Natural killer cell (primary cell): ENCODE data around the gene ACER1. TPM values are rescaled to one million over a fixed set of nuclear protein-coding genes. Genes with fewer than 3 reads are reported as not detected.

Experiments
- ATAC-seq, 3 donors: fragments of 150-1000 bp in 2 of 3; fragments of 200-7000 bp in 1 of 3; cut with Tn5 transposase; 1 replicate in 1 of 3; 2 replicates in 2 of 3; pipeline ENCODE4 v1.10.0; 2021; ENCODE audit warnings: mild to moderate bottlenecking in 2 of 3, moderate library complexity in 2 of 3
- DNase-seq, 2 donors: peaks; one replicate each; pipeline versions ENCODE4 v3.0.0 to v3.0.0-alpha.2; 2013 to 2021; ENCODE audit warnings: mixed read lengths in 1 of 2
- H3K27ac ChIP-seq: one replicate; pipeline ENCODE4 v1.5.1; 2013; ENCODE audit warnings: mild to moderate bottlenecking, low read length
- H3K27me3 ChIP-seq: one replicate; pipeline ENCODE4 v1.6.1; 2013; ENCODE audit warnings: low read length; ENCODE audit not compliant: control insufficient read depth, insufficient read depth
- H3K36me3 ChIP-seq: one replicate; pipeline ENCODE4 v1.6.1; 2013; ENCODE audit warnings: low read length; ENCODE audit not compliant: control insufficient read depth, insufficient read depth
- H3K4me1 ChIP-seq: one replicate; pipeline ENCODE4 v1.6.1; 2013; ENCODE audit warnings: low read length; ENCODE audit not compliant: control insufficient read depth, insufficient read depth
- H3K4me3 ChIP-seq: one replicate; pipeline ENCODE4 v1.5.1; 2013; ENCODE audit warnings: low read length
- H3K9me3 ChIP-seq: one replicate; pipeline ENCODE4 v1.6.1; 2013; ENCODE audit warnings: low read length; ENCODE audit not compliant: control insufficient read depth, insufficient read depth
- H3K27ac Mint-ChIP-seq, 2 donors: one replicate each; pipeline ENCODE4 v1.8.0; 2022; ENCODE audit warnings: mild to moderate bottlenecking in 2 of 2, mixed read lengths in 2 of 2, moderate library complexity in 1 of 2
- H3K27me3 Mint-ChIP-seq, 2 donors: one replicate each; pipeline ENCODE4 v1.8.0; 2022; ENCODE audit warnings: low read depth in 2 of 2, mixed read lengths in 2 of 2
- H3K36me3 Mint-ChIP-seq: one replicate; pipeline ENCODE4 v1.8.0; 2022; ENCODE audit warnings: mixed read lengths
- H3K4me1 Mint-ChIP-seq, 2 donors: one replicate each; pipeline ENCODE4 v1.8.0; 2022; ENCODE audit warnings: mixed read lengths in 2 of 2
- H3K4me3 Mint-ChIP-seq: one replicate; pipeline ENCODE4 v1.8.0; 2022; ENCODE audit warnings: mild to moderate bottlenecking, moderate library complexity, mixed read lengths
- H3K9me3 Mint-ChIP-seq, 2 donors: one replicate each; pipeline ENCODE4 v1.8.0; 2022; ENCODE audit warnings: mixed read lengths in 2 of 2
- WGBS: methylation state at CpG from one replicate; pipeline ENCODE4 v1.1.7; 2013; ENCODE audit warnings: missing lambda C conversion rate; ENCODE audit not compliant: insufficient coverage; 5-methylcytosine and 5-hydroxymethylcytosine counted together
- intact Hi-C: fragments of 100-400 bp; cut with micrococcal nuclease; formaldehyde crosslinking; loops from one replicate; pipeline ENCODE4 v1.14.2; 2022
- total RNA-seq, 4 donors: library from RNA; stranded (reverse); fragments of 120-200 nt in 1 of 4; gene quantifications; one replicate each; pipeline versions ENCODE4 v1.2.3 to v1.2.4, GENCODE V29; 2013 to 2022
- TF ChIP-seq, protein P1 (sequence below): fragments of 200-600 bp; IDR thresholded peaks from one replicate; pipeline ENCODE4 v1.8.0; 2022; ENCODE audit warnings: antibody characterized with exemption

Gene ACER1
- total RNA-seq, 3 donors from 2014 or later (not counting 1 experiment from before 2014, with no cell fraction given): 0.25 to 0.35 TPM; not detected in 1

DNA sequence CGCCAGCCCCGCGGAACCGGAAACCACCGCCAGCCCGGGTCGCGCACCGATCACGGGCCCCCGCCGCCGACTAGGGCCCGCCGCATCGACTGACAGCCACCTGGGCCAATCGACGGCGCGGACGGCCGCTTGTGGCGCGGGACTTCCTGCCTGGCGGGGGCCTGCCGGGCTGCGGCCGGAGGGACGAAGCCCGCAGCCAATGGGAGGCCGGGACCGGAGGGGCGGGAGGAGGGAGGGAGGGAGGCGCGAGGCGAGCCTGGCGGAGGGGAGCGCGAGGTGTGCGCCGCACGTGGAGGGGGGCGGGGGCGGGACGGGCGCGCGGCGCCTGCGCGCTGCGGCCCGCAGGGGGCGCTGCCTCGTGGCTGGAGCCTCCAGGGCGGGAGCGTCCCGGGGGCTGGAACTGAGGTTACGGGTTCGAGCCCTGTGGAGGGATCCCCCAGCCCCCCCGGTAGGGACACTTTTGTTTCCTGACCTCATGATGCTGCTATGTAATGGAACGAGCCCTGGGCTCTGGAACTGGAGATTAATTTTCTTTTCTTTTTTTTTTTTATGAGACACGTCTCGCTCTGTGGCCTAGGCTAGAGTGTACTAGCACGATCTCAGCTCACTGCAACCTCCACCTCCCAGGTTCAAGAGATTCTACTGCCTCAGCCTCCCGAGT lies 53.4 kb downstream of the ACER1 start, which contains the start of gene MLLT1:
Gene MLLT1 (minus strand): TSS at position 45 of the 661 bp plus-strand sequence. CDS start 191 bp downstream, outside the sequence.
- intact Hi-C loops: loop anchor here (2.0 kb wide), 1 partner anchor 583 kb away; no protein-coding TSS in a partner anchor
- H3K9me3 ChIP-seq: no peaks in the 10 kb centered on the region
- no peaks in the 10 kb centered on the region for H3K9me3 Mint-ChIP-seq
- DNase-seq (peak; percentile 95 to 96), ATAC-seq (peak; percentile 94 to 96 (median 95))
- H3K4me3 ChIP-seq: peak within 1 kb of the TSS; percentile 54
- H3K27me3 ChIP-seq: no peaks in the 10 kb centered on the region
- peak within 1 kb of the TSS; percentile 95 for H3K4me3 Mint-ChIP-seq
- peaks cover 33 to 40% of the 10 kb centered on the region in 2 donors for H3K4me1 Mint-ChIP-seq
- no peaks in the 10 kb centered on the region for H3K27me3 Mint-ChIP-seq
- no peaks in the 10 kb centered on the region for H3K36me3 Mint-ChIP-seq
- H3K36me3 ChIP-seq: no peaks in the 10 kb centered on the region
- H3K4me1 ChIP-seq: peaks cover 44% of the 10 kb centered on the region
- H3K27ac Mint-ChIP-seq: peak within 1 kb of the TSS; percentile 89 to 91
- 6% methylated on average over 65 of the region's 66 CpGs for WGBS
- H3K27ac ChIP-seq: peak within 1 kb of the TSS; percentile 62
- TF ChIP-seq, protein P1, sequence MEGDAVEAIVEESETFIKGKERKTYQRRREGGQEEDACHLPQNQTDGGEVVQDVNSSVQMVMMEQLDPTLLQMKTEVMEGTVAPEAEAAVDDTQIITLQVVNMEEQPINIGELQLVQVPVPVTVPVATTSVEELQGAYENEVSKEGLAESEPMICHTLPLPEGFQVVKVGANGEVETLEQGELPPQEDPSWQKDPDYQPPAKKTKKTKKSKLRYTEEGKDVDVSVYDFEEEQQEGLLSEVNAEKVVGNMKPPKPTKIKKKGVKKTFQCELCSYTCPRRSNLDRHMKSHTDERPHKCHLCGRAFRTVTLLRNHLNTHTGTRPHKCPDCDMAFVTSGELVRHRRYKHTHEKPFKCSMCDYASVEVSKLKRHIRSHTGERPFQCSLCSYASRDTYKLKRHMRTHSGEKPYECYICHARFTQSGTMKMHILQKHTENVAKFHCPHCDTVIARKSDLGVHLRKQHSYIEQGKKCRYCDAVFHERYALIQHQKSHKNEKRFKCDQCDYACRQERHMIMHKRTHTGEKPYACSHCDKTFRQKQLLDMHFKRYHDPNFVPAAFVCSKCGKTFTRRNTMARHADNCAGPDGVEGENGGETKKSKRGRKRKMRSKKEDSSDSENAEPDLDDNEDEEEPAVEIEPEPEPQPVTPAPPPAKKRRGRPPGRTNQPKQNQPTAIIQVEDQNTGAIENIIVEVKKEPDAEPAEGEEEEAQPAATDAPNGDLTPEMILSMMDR: peak; percentile 87

DNA sequence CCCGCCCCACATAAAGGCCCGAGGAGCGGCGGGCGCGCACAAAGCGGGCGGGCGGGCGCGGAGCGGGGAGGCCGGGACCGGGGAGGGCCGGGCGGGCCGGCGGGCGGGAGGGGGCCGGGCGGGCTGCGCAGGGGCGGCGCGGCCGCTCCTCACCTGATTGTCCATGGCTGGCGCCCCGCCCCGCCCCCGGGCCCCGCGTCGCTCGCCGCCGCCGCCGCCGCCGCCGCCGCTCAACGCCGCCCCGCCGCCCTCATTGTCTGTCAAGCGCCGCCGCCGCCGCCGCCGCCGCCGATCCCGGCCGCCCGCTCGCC lies 53.8 kb downstream of the ACER1 start:
- Mint-ChIP-seq H3K27me3 (no peaks in the 10 kb centered on the region), H3K9me3 (no peaks in the 10 kb centered on the region), H3K4me1 (peaks cover 38 to 45% of the 10 kb centered on the region in 2 donors), H3K27ac (peak overlapping the region; percentile 89 to 91), H3K4me3 (peak overlapping the region; percentile 76), H3K36me3 (no peaks in the 10 kb centered on the region)
- under 1% methylated on average over 59 of the region's 59 CpGs for WGBS
- ATAC-seq: peak; percentile 41 to 59 (median 46)
- H3K9me3 ChIP-seq: no peaks in the 10 kb centered on the region
- no peak for DNase-seq
- H3K4me3 ChIP-seq: peak overlapping the region; percentile 54
- TF ChIP-seq, protein P1: no peak
- H3K27ac ChIP-seq: no peak overlapping the region
- H3K36me3 ChIP-seq: no peaks in the 10 kb centered on the region
- intact Hi-C loops: no loop called here
- peaks cover 49% of the 10 kb centered on the region for H3K4me1 ChIP-seq
- H3K27me3 ChIP-seq: no peaks in the 10 kb centered on the region

DNA sequence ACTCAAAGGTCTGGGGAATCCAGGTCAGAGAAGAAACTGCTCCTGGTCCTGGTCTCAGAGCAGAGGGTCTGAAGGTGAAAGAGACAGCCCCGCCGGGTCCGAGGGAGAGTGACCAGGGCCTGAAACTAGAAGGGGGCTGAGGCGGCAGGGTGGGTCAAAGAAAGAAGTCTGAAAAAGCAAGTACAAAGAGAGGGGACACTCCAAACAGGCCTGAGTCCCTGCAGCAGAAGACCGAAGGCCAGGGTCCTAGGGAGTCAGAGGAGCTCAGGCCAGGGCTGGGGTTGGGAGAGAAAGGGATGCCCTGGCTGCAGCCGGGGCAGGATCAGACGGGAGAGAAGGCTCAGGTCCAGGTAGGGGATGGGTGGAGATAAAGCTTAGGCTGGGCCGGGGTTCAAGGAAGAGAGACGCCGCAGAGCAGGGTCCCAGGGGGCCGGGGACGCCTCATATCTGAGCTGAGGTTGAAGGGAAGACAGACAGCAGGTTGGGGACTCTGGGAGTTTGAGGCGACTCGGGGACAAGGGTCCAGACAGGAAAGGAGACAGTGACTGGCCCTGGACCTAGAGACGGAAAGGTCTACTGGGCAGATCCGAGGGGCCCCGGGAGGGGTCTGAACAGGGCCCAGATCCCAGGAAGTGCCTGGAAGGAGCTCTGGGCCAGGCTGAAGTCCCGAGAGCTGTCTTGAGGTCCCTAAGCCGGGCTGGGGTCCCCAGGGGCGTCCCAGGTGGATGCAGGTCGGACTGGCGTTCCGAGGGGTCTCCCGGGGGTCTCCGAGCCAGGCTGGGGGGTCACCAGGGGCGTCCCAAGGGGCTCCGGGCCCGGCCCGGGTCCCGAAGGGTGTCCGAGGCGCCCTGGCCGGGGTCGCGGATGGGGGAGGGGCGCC lies 54.4 kb downstream of the ACER1 start:
- no peaks in the 10 kb centered on the region for H3K36me3 ChIP-seq
- 13% methylated on average over 36 of the region's 36 CpGs for WGBS
- TF ChIP-seq, protein P1: no peak
- H3K27ac Mint-ChIP-seq: peak overlapping the region; percentile 89 to 91
- peaks cover 44 to 51% of the 10 kb centered on the region in 2 donors for H3K4me1 Mint-ChIP-seq
- H3K27ac ChIP-seq: peak overlapping the region; percentile 62
- peak overlapping the region; percentile 95 for H3K4me3 Mint-ChIP-seq
- H3K9me3 Mint-ChIP-seq: no peaks in the 10 kb centered on the region
- no peaks in the 10 kb centered on the region for H3K36me3 Mint-ChIP-seq
- DNase-seq: peak; percentile 34 to 41
- peak overlapping the region; percentile 54 for H3K4me3 ChIP-seq
- no peaks in the 10 kb centered on the region for H3K9me3 ChIP-seq
- intact Hi-C loops: no loop called here
- ATAC-seq: no peak
- H3K4me1 ChIP-seq: peaks cover 55% of the 10 kb centered on the region
- H3K27me3 Mint-ChIP-seq: no peaks in the 10 kb centered on the region
- no peaks in the 10 kb centered on the region for H3K27me3 ChIP-seq
